Stomach (tissue), 9 donors: Measurements from ENCODE around the gene LILRA6. TPM values are rescaled to one million over a fixed set of nuclear protein-coding genes. Genes with fewer than 3 reads are reported as not detected.
A peak's percentile ranks its signal among the peaks of the same experiment; 100 is the strongest.
"Not testable (repeated sequence)": the region's sequence is repeated elsewhere in the genome, so short reads cannot be mapped to it uniquely, and the experiment has no call there.

Experiments
- DNase-seq, 2 donors: peaks; one replicate each; pipeline versions ENCODE4 v3.0.0 to v3.0.0-alpha.2; 2013 to 2019
- H3K27ac ChIP-seq, 5 donors: fragments of 200-600 bp in 4 of 5; sonication (generic) in 4 of 5; one replicate each; pipeline ENCODE4 v1.5.1; 2013 to 2019; ENCODE audit warnings: mild to moderate bottlenecking in 1 of 5, moderate library complexity in 1 of 5
- H3K27me3 ChIP-seq, 3 donors: fragments of 200-600 bp; sonication (generic); one replicate each; pipeline ENCODE4 v1.5.1; 2017 to 2019; ENCODE audit warnings: mixed run types in 1 of 3
- H3K36me3 ChIP-seq, 4 donors: fragments of 200-600 bp; sonication (generic); 1 replicate in 3 of 4; 2 replicates in 1 of 4; pipeline ENCODE4 v1.5.1; 2016 to 2019
- H3K4me1 ChIP-seq, 4 donors: fragments of 200-600 bp; sonication (generic); one replicate each; pipeline ENCODE4 v1.5.1; 2016 to 2019
- H3K4me3 ChIP-seq, 4 donors: fragments of 200-600 bp; sonication (generic) in 3 of 4; one replicate each; pipeline ENCODE4 v1.5.1; 2016 to 2019; ENCODE audit warnings: mild to moderate bottlenecking in 1 of 4
- H3K9me3 ChIP-seq, 4 donors: fragments of 200-600 bp; sonication (generic); one replicate each; pipeline ENCODE4 v1.5.1; 2016 to 2019
- EP300 ChIP-seq: sonication (generic); formaldehyde crosslinking; IDR thresholded peaks from one replicate; pipeline ENCODE4 v1.6.1; 2017; ENCODE audit warnings: antibody characterized with exemption
- POLR2A ChIP-seq, 4 donors: fragments of 450-650 bp; IDR thresholded peaks; one replicate each; pipeline ENCODE4 v1.6.1; 2016; ENCODE audit warnings: antibody characterized with exemption in 4 of 4, control low read depth in 2 of 4, mild to moderate bottlenecking in 1 of 4, moderate library complexity in 1 of 4
- POLR2AphosphoS5 ChIP-seq, 3 donors: sonication (generic); formaldehyde crosslinking; IDR thresholded peaks; one replicate each; pipeline ENCODE4 v1.6.1; 2016; ENCODE audit warnings: antibody characterized with exemption in 3 of 3
- WGBS, 5 donors: extraction: QIAGEN DNeasy Blood & Tissue Kit in 3 of 5; methylation state at CpG; one replicate each; pipeline versions ENCODE4 v1.1.5 to v1.1.7; 2013 to 2018; 5-methylcytosine and 5-hydroxymethylcytosine counted together
- intact Hi-C: fragments of 100-400 bp; cut with DNase I; formaldehyde crosslinking; loops from one replicate; pipeline ENCODE4 v1.15.1; 2023; ENCODE audit warnings: low total_unique reads
- polyA plus RNA-seq, 3 donors: library from polyadenylated mRNA; stranded (reverse); fragments of 200-250 nt; gene quantifications; one replicate each; pipeline ENCODE4 v1.2.3, GENCODE V29; 2013
- total RNA-seq, 5 donors: library from RNA; depleted of rRNA; stranded (reverse); fragments of >200 nt; gene quantifications; one replicate each; pipeline versions ENCODE4 v1.1.0 to v1.2.3, GENCODE V29; 2014 to 2016
- TF ChIP-seq, protein P1 (sequence below), 7 experiments: fragments of 450-650 bp in 4 of 7; fragments of 200-600 bp in 3 of 7; sonication (generic) in 3 of 7; IDR thresholded peaks; one replicate each; pipeline ENCODE4 v1.5.1; 2016 to 2019; ENCODE audit warnings: antibody characterized with exemption in 7 of 7, control low read depth in 2 of 7, mild to moderate bottlenecking in 1 of 7
- donor health status: healthy with polysubstance abuse.
- donor health status: Bipolar disorder and iron deficiency.
- donor health status: healthy.

Gene LILRA6
- total and polyA plus RNA-seq, 8 donors, result 0.20 to 3.8 (median 0.81) TPM; not detected in 1

- peaks cover 0 to 33% (median 10%) of the 10 kb centered on the region in 4 donors for H3K36me3 ChIP-seq
- intact Hi-C loops, result no loop called here
- peaks cover 0 to 14% (median 0%) of the 10 kb centered on the region in 3 donors for H3K27me3 ChIP-seq
- no peak for DNase-seq
- 81 to 93% (median 87%) methylated on average over 7 to 9 of the region's 9 CpGs for WGBS, 5 donors
- TF ChIP-seq EP300 (no peak), POLR2A (IDR thresholded peaks at IDR 0.05) (no peak), POLR2AphosphoS5 (IDR thresholded peaks at IDR 0.05) (no peak)
- TF ChIP-seq, protein P1, sequence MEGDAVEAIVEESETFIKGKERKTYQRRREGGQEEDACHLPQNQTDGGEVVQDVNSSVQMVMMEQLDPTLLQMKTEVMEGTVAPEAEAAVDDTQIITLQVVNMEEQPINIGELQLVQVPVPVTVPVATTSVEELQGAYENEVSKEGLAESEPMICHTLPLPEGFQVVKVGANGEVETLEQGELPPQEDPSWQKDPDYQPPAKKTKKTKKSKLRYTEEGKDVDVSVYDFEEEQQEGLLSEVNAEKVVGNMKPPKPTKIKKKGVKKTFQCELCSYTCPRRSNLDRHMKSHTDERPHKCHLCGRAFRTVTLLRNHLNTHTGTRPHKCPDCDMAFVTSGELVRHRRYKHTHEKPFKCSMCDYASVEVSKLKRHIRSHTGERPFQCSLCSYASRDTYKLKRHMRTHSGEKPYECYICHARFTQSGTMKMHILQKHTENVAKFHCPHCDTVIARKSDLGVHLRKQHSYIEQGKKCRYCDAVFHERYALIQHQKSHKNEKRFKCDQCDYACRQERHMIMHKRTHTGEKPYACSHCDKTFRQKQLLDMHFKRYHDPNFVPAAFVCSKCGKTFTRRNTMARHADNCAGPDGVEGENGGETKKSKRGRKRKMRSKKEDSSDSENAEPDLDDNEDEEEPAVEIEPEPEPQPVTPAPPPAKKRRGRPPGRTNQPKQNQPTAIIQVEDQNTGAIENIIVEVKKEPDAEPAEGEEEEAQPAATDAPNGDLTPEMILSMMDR (IDR thresholded peaks at IDR 0.05), result no peak
- no peaks in the 10 kb centered on the region for H3K9me3 ChIP-seq
- no peak overlapping the region for H3K4me3 ChIP-seq
- no peak overlapping the region for H3K27ac ChIP-seq
- H3K4me1 ChIP-seq, result peaks cover 0 to 7% (median 0%) of the 10 kb centered on the region in 4 donors
Measured at GRCh38 chr19:54216869-54217268, 25.7 kb downstream of the LILRA6 start.

DNA sequence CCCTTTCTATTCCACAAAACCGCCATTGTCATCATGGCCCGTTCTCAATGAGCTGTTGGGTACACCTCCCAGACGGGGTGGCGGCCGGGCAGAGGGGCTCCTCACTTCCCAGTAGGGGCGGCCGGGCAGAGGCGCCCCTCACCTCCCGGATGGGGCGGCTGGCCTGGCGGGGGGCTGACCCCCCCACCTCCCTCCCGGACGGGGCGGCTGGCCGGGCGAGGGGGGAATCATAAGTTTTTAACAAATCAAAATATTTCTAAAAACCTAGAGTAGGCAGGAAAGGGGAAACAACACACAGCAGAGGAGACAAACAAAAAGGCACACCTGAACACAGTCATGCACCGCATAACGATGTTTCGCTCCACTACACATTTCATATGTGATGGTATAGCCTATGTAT lies 27.9 kb downstream of the LILRA6 start:
- 90 to 99% (median 98%) methylated on average over 11 to 16 of the region's 19 CpGs for WGBS, 5 donors
- H3K4me3 ChIP-seq, DNase-seq, intact Hi-C loops, H3K27ac ChIP-seq, H3K9me3 ChIP-seq, H3K27me3 ChIP-seq: not testable (repeated sequence)
- peaks cover 14 to 23% (median 16%) of the 10 kb centered on the region in 4 donors for H3K4me1 ChIP-seq
- H3K36me3 ChIP-seq, result peaks cover 0 to 33% (median 10%) of the 10 kb centered on the region in 4 donors

GRCh38 chr19:54214217-54214616 lies 28.4 kb downstream of the LILRA6 start:
- WGBS, 5 donors, result 48 to 67% (median 65%) methylated on average over 3 to 5 of the region's 5 CpGs
- H3K27me3 ChIP-seq, DNase-seq, H3K4me3 ChIP-seq, intact Hi-C loops, H3K27ac ChIP-seq, H3K9me3 ChIP-seq: not testable (repeated sequence)
- Histone ChIP-seq H3K4me1 (peaks cover 20 to 23% (median 21%) of the 10 kb centered on the region in 4 donors), H3K36me3 (peaks cover 0 to 29% (median 7%) of the 10 kb centered on the region in 4 donors)

DNA sequence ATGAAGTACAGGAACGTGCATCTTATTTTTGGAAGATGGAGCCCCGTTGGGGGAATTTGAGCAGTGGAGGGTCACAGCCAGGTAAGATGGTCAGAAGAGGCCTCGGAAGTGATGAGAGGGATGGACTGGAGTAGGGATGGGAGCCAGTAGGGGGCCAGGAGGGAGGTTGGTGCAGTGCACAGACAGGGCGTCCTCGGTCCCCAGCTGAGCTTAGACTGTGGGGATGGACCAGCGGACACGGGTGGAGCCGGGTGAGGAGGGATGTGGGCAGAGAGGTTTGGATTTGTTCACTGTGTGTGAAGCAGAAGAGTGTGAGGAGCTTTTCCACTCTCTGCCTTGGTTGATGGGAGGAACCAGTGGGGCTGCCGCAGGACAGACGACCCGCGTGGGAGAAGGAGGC lies 31.4 kb downstream of the LILRA6 start:
- H3K27ac ChIP-seq, result peak overlapping the region; percentile 7 to 94 (median 84)
- intact Hi-C loops, result no loop called here

DNA sequence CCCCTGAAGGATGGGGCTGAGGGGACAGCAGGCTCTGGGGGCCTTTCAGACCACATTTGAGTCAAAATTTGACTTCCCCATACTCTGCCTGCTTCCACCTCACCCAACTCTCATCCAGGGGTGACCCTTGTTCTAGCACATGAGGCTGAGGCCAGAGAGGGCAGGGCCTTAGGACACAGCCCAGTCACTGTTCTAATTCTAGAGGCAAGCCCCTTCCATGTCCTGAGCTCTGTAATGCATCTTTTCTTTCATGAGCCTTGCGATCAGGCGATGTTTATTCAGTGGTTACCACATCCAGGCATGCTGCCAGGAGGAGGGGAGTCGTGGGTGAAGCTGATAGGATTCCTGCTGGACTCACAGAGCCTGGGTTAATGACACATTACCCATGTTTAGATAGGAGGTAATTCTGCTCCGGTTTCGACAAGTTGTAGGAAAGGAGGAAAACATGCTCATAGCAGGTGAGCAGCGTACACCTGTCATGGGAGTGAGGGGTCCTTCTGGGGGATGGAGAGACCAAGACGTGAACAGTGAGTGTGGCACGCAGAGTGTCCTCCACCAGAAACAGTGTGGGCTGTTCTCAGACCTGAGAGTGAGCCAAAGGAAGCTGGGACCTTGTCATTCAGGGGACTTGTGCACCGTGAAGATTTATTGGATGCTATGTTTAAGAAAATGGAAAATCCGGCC lies 32.6 kb downstream of the LILRA6 start:
- Histone ChIP-seq H3K4me1 (peaks cover 52 to 65% (median 64%) of the 10 kb centered on the region in 4 donors), H3K27ac (peak overlapping the region; percentile 81 to 94 (median 89)), H3K27me3 (no peaks in the 10 kb centered on the region), H3K4me3 (peak overlapping the region in 1 of 4 donors; percentile 15), H3K9me3 (no peaks in the 10 kb centered on the region), H3K36me3 (peaks cover 31 to 40% (median 37%) of the 10 kb centered on the region in 4 donors)
- intact Hi-C loops, result no loop called here
- TF ChIP-seq POLR2A (IDR thresholded peaks at IDR 0.05), result no peak
- TF ChIP-seq POLR2AphosphoS5 (IDR thresholded peaks at IDR 0.05), result peak; percentile 74 to 98 (median 83)
- WGBS, 5 donors, result 7 to 23% (median 17%) methylated on average over 10 of the region's 10 CpGs
- peak; percentile 97 for DNase-seq

More for the DNA sequence above, 31.4 kb downstream of the LILRA6 start:
- 81 to 86% (median 82%) methylated on average over 12 of the region's 12 CpGs for WGBS, 5 donors
- no peaks in the 10 kb centered on the region for H3K27me3 ChIP-seq
- H3K9me3 ChIP-seq, result no peaks in the 10 kb centered on the region
- H3K4me1 ChIP-seq, result peaks cover 46 to 52% (median 51%) of the 10 kb centered on the region in 4 donors
- H3K4me3 ChIP-seq, result no peak overlapping the region
- no peak for TF ChIP-seq POLR2A (IDR thresholded peaks at IDR 0.05)
- TF ChIP-seq, protein P1 (IDR thresholded peaks at IDR 0.05), result no peak
- TF ChIP-seq POLR2AphosphoS5 (IDR thresholded peaks at IDR 0.05), result no peak
- TF ChIP-seq EP300, result no peak
- DNase-seq, result no peak
- peaks cover 18 to 27% (median 26%) of the 10 kb centered on the region in 4 donors for H3K36me3 ChIP-seq
